Retina (tissue), 1 donor: ENCODE data around the gene RUSF1.
A peak's percentile ranks its signal among the peaks of the same experiment; 100 is the strongest.
"Not testable (repeated sequence)": the region's sequence is repeated elsewhere in the genome, so short reads cannot be mapped to it uniquely, and the experiment has no call there.

Source experiments
- DNase-seq: peaks from one replicate; pipeline ENCODE4 v3.0.0-alpha.2; 2016

The RUSF1 gene

GRCh38 chr16:31513884-31514283 is 5.7 kb upstream of the RUSF1 start:
- DNase-seq: no peak

- DNase-seq: no peak
Observed at GRCh38 chr16:31513126-31513525, 4.9 kb upstream of the RUSF1 start.

- no peak for DNase-seq
Observed at GRCh38 chr16:31508706-31509195, 560 bp upstream of the RUSF1 start.

GRCh38 chr16:31507617-31507928 is 618 bp downstream of the RUSF1 start:
- DNase-seq: no peak

GRCh38 chr16:31505483-31505882 is 2.7 kb downstream of the RUSF1 start:
- DNase-seq: no peak

GRCh38 chr16:31504159-31504558 is 4.0 kb downstream of the RUSF1 start:
- DNase-seq: no peak

- DNase-seq: not testable (repeated sequence)
Observed at GRCh38 chr16:31503555-31503954, 4.6 kb downstream of the RUSF1 start.

GRCh38 chr16:31502981-31503380 is 5.2 kb downstream of the RUSF1 start:
- no peak for DNase-seq

- DNase-seq: no peak
Observed at GRCh38 chr16:31501966-31502348, 6.2 kb downstream of the RUSF1 start.

- no peak for DNase-seq
Observed at GRCh38 chr16:31501226-31501965, 6.8 kb downstream of the RUSF1 start.

- no peak for DNase-seq
Observed at GRCh38 chr16:31499928-31500327, 8.3 kb downstream of the RUSF1 start.

GRCh38 chr16:31498493-31498892 is 9.7 kb downstream of the RUSF1 start:
- DNase-seq: no peak

GRCh38 chr16:31496670-31497069 is 11.5 kb downstream of the RUSF1 start:
- no peak for DNase-seq

- DNase-seq: no peak
Observed at GRCh38 chr16:31493506-31494125, 14.6 kb downstream of the RUSF1 start.

- DNase-seq: no peak
Observed at GRCh38 chr16:31491778-31492418, 16.3 kb downstream of the RUSF1 start.

GRCh38 chr16:31489616-31490584 is 18.3 kb downstream of the RUSF1 start:
- DNase-seq: no peak

- DNase-seq: no peak
Observed at GRCh38 chr16:31489298-31489564, 19.0 kb downstream of the RUSF1 start.

- peak; percentile 79 for DNase-seq
Observed at GRCh38 chr16:31488468-31489297, 19.5 kb downstream of the RUSF1 start.

- DNase-seq: peak; percentile 78
Observed at GRCh38 chr16:31487720-31488467, 20.3 kb downstream of the RUSF1 start.

GRCh38 chr16:31487071-31487719 is 21.0 kb downstream of the RUSF1 start:
- peak; percentile 36 for DNase-seq

GRCh38 chr16:31486045-31486444 is 22.1 kb downstream of the RUSF1 start:
- DNase-seq: no peak
